Lower leg skin (tissue), 3 donors: ENCODE measurements around the gene NLN.

Source experiments
- CTCF ChIP-seq, 3 donors: fragments of 450-650 bp; IDR thresholded peaks; one replicate each; pipeline ENCODE4 v1.5.1; 2016; ENCODE audit warnings: antibody characterized with exemption in 3 of 3, mild to moderate bottlenecking in 3 of 3, moderate library complexity in 2 of 3
- POLR2A ChIP-seq, 2 donors: fragments of 450-650 bp; IDR thresholded peaks; one replicate each; pipeline ENCODE4 v1.6.1; 2016 to 2017; ENCODE audit warnings: antibody characterized with exemption in 2 of 2, mild to moderate bottlenecking in 1 of 2, moderate library complexity in 1 of 2

DNA sequence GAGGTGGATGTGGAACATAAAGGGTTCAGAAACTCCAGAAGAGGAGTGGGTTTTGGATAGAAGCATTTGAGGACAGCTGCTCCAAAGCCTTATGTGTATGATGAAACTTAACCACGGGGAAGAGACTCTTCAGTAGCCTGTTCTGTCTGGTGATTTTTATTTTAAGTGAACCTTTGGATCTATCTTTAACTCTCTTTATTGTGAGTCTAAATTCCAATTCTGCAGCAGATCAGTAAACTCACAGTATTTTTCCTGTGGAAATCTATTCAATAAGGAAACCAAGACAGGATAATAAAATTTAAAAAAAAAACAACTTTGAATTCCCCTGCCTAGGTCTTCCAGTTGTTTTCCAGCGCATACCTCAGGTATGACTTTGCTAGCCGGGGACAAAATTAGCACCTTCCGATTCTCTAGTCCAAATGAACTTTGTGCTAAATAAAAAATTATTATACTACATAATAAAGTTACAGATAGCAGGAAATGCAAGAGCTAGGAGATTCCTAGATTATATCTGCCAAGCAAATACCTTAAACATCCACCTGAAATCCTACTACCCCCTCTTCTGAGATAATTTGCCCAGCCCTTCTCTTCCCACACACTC lies 101.9 kb downstream of the NLN start:
- TF ChIP-seq CTCF (IDR thresholded peaks at IDR 0.05), result no peak
- TF ChIP-seq POLR2A (IDR thresholded peaks at IDR 0.05), result no peak
